A549 (cell line): Measurements from ENCODE around the gene AIPL1. TPM values are rescaled to one million over a fixed set of nuclear protein-coding genes. Genes with fewer than 3 reads are reported as not detected.

Experiments
- ATAC-seq, 2 experiments: fragments of 200-7000 bp in 1 of 2; fragments of >200 bp in 1 of 2; cut with Nextera tagmentation in 1 of 2; cut with Tn5 transposase in 1 of 2; 3 replicates each; pipeline versions ENCODE4 v1.8.0 to v1.9.1; 2018 to 2020; ENCODE audit warnings: mild to moderate bottlenecking in 1 of 2, moderate library complexity in 1 of 2
- CTCF ChIA-PET: fragments of 300-600 bp; sonication (Branson Sonifier 250); formaldehyde crosslinking; extraction: SDS; loops from one replicate; lab custom pipeline; 2021; ENCODE audit warnings: antibody characterized with exemption, inconsistent platforms; lab: Yijun Ruan, JAX
- POLR2A ChIA-PET: fragments of 350-600 bp; formaldehyde crosslinking; extraction: SDS; loops from one replicate; lab custom pipeline; 2021; ENCODE audit warnings: antibody characterized with exemption, inconsistent platforms; lab: Yijun Ruan, JAX
- DNase-seq, 2 experiments: peaks; one replicate each; pipeline versions ENCODE4 v3.0.0 to v3.0.0-alpha.2; 2011 to 2016; ENCODE audit warnings: low read depth in 1 of 2, low spot score in 1 of 2
- FAIRE-seq: peaks from 2 replicates; lab custom pipeline; 2011; peaks lifted over from hg19 to GRCh38; lab: Jason Lieb, UNC
- H3K27ac ChIP-seq, 2 experiments: fragments of >200 bp; sonication (Bioruptor Twin); formaldehyde crosslinking; 3 replicates each; pipeline ENCODE4 v1.5.1; 2016 to 2017
- H3K4me1 ChIP-seq: fragments of >200 bp; sonication (Bioruptor Twin); formaldehyde crosslinking; 3 replicates; pipeline ENCODE4 v1.6.1; 2016
- H3K4me2 ChIP-seq: fragments of >200 bp; sonication (Bioruptor Twin); formaldehyde crosslinking; 3 replicates; pipeline ENCODE4 v1.6.1; 2016
- H3K4me3 ChIP-seq: fragments of >200 bp; sonication (Bioruptor Twin); formaldehyde crosslinking; 3 replicates; pipeline ENCODE4 v1.5.1; 2016
- H3K9me3 ChIP-seq: fragments of >200 bp; sonication (Bioruptor Twin); formaldehyde crosslinking; 3 replicates; pipeline ENCODE4 v1.6.1; 2016
- CHD2 ChIP-seq: fragments of 150-350 bp; IDR thresholded peaks from 2 replicates; pipeline ENCODE4 v1.6.1; 2014; ENCODE audit warnings: low read length; ENCODE audit not compliant: partially characterized antibody
- EHMT2 ChIP-seq: fragments of 200-600 bp; sonication (generic); IDR thresholded peaks from 2 replicates; pipeline ENCODE4 v1.6.1; 2016; ENCODE audit warnings: antibody characterized with exemption, low read depth, mild to moderate bottlenecking, moderate library complexity
- FOSB ChIP-seq: fragments of 250-450 bp; sonication (Bioruptor Pico); IDR thresholded peaks from 2 replicates; pipeline ENCODE4 v1.5.0; 2020; ENCODE audit warnings: mild to moderate bottlenecking, moderate library complexity
- HDAC2 ChIP-seq: fragments of 200-600 bp; sonication (generic); IDR thresholded peaks from 2 replicates; pipeline ENCODE4 v1.6.1; 2016
- JUNB ChIP-seq: fragments of >200 bp; sonication (Bioruptor Twin); formaldehyde crosslinking; IDR thresholded peaks from 2 replicates; pipeline ENCODE4 v1.6.1; 2016
- KDM5A ChIP-seq: fragments of 200-600 bp; sonication (generic); IDR thresholded peaks from 2 replicates; pipeline ENCODE4 v1.6.1; 2016; ENCODE audit warnings: antibody characterized with exemption, mild to moderate bottlenecking
- NFE2L2 ChIP-seq: fragments of 150-350 bp; conservative IDR thresholded peaks from 2 replicates; pipeline ENCODE4 v1.6.1; 2014; ENCODE audit warnings: low read length
- NPAS2 ChIP-seq: fragments of 250-450 bp; sonication (Bioruptor Pico); IDR thresholded peaks from 2 replicates; pipeline ENCODE4 v1.8.0; 2022; ENCODE audit warnings: mild to moderate bottlenecking, moderate library complexity, borderline replicate concordance
- NR3C1 ChIP-seq: fragments of >200 bp; sonication (Bioruptor Twin); formaldehyde crosslinking; IDR thresholded peaks from 3 replicates; pipeline ENCODE4 v1.6.1; 2017
- PBX3 ChIP-seq: IDR thresholded peaks from 2 replicates; pipeline ENCODE4 v1.6.1; 2012
- POLR2A ChIP-seq: IDR thresholded peaks from 2 replicates; pipeline ENCODE4 v1.6.1; 2012; ENCODE audit warnings: mild to moderate bottlenecking, low read length
- RAD21 ChIP-seq, 2 experiments: fragments of >200 bp in 1 of 2; sonication (Bioruptor Twin) in 1 of 2; formaldehyde crosslinking in 1 of 2; IDR thresholded peaks in 1 of 2; conservative IDR thresholded peaks in 1 of 2; 2 replicates in 1 of 2; 3 replicates in 1 of 2; pipeline ENCODE4 v1.6.1; 2012 to 2018; ENCODE audit warnings: inconsistent platforms in 1 of 2
- RCOR1 ChIP-seq: fragments of 150-350 bp; IDR thresholded peaks from 2 replicates; pipeline ENCODE4 v1.6.1; 2014; ENCODE audit warnings: antibody characterized with exemption, low read length, low read depth
- RFX5 ChIP-seq: fragments of 450-650 bp; IDR thresholded peaks from 2 replicates; pipeline ENCODE4 v1.7.1; 2014; ENCODE audit warnings: antibody characterized with exemption, mild to moderate bottlenecking, moderate library complexity
- RNF2 ChIP-seq: fragments of 200-600 bp; sonication (generic); IDR thresholded peaks from 2 replicates; pipeline ENCODE4 v1.6.1; 2016; ENCODE audit warnings: low read depth, mild to moderate bottlenecking, antibody characterized with exemption, moderate library complexity, borderline replicate concordance
- SREBF2 ChIP-seq: fragments of 450-650 bp; IDR thresholded peaks from 2 replicates; pipeline ENCODE4 v1.6.1; 2014; ENCODE audit warnings: mild to moderate bottlenecking, moderate library complexity
- TP53 ChIP-seq: fragments of 250-450 bp; sonication (Bioruptor Pico); IDR thresholded peaks from 2 replicates; pipeline ENCODE4 v1.5.0; 2021; ENCODE audit warnings: mild to moderate bottlenecking, moderate library complexity
- ZC3H11A ChIP-seq: fragments of 450-650 bp; IDR thresholded peaks from 2 replicates; pipeline ENCODE4 v1.6.1; 2014; ENCODE audit warnings: antibody characterized with exemption, mild to moderate bottlenecking
- ZFP36 ChIP-seq: fragments of 450-650 bp; IDR thresholded peaks from 2 replicates; pipeline ENCODE4 v1.6.1; 2014; ENCODE audit warnings: borderline replicate concordance; ENCODE audit not compliant: partially characterized antibody
- ZNF302 ChIP-seq: fragments of 250-450 bp; sonication (Bioruptor Pico); IDR thresholded peaks from 2 replicates; pipeline ENCODE4 v1.9.0; 2021; ENCODE audit warnings: inconsistent platforms, mild to moderate bottlenecking, moderate library complexity
- WGBS: methylation state at CpG from one replicate; pipeline ENCODE4 v1.1.6; 2017; ENCODE audit errors: missing lambda C conversion rate; 5-methylcytosine and 5-hydroxymethylcytosine counted together
- polyA plus RNA-seq, 4 experiments: library from polyadenylated mRNA; depleted of rRNA in 3 of 4; stranded (reverse); fragments of >200 nt; fragmentation: RNase III in 1 of 4; extraction: RNeasy Plus Mini Kit Qiagen cat#74134 plus additional on column Dnase treatment in 1 of 4; gene quantifications; 2 replicates in 3 of 4; 3 replicates in 1 of 4; pipeline ENCODE4 v1.2.3, GENCODE V29; 2011 to 2017

AIPL1 gene
- polyA plus RNA-seq, 2 of the 4 experiments (the other 2 are of a cell fraction) = not detected

DNA sequence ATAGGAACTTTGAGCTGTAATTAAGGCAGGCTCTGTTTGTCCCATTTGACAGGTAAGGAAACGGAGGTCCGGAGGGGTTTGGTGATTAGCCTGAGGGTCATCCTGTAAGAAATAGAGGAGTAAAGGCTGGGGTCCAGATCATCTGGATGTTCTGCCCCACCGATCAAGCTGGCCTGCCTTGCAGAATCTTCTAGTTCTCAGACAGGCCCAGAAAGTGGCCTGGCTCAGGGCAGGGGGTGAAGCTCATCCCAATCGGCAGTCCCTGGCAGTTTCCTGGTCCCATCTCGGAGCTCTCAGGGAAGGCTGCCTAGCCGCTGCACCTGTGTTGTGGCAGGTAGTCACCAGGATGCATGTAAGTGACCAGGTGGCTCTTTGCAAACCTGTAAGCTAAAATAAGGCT, 13.6 kb upstream of the AIPL1 start:
- no peak overlapping the region for H3K4me2 ChIP-seq
- DNase-seq = no peak
- no peaks in the 10 kb centered on the region for H3K9me3 ChIP-seq
- H3K4me3 ChIP-seq = no peak overlapping the region
- WGBS = 95% methylated on average over 6 of the region's 6 CpGs
- no peak for TF ChIP-seq RAD21 (conservative IDR thresholded peaks at IDR 0.05 in 1 of 2, IDR thresholded peaks at IDR 0.05 in 1 of 2)
- TF ChIP-seq RNF2 = no peak
- TF ChIP-seq KDM5A = no peak
- no peak for TF ChIP-seq RCOR1
- no peak for TF ChIP-seq NFE2L2
- no peak for TF ChIP-seq EHMT2
- TF ChIP-seq TP53 = no peak
- no peak for TF ChIP-seq CHD2
- peaks cover 5% of the 10 kb centered on the region; the same call in 1 of the 3 replicates for H3K4me1 ChIP-seq
- CTCF ChIA-PET = interaction anchor here (1.2 to 4.7 kb wide), 4 partner anchors 13 to 200 kb away, joined by 4 to 28 read pairs (median 6); partner anchors contain the start of gene AIPL1
- no peak for FAIRE-seq
- no peak for ATAC-seq
- H3K27ac ChIP-seq = no peak overlapping the region
- POLR2A ChIA-PET = no interaction called here

DNA sequence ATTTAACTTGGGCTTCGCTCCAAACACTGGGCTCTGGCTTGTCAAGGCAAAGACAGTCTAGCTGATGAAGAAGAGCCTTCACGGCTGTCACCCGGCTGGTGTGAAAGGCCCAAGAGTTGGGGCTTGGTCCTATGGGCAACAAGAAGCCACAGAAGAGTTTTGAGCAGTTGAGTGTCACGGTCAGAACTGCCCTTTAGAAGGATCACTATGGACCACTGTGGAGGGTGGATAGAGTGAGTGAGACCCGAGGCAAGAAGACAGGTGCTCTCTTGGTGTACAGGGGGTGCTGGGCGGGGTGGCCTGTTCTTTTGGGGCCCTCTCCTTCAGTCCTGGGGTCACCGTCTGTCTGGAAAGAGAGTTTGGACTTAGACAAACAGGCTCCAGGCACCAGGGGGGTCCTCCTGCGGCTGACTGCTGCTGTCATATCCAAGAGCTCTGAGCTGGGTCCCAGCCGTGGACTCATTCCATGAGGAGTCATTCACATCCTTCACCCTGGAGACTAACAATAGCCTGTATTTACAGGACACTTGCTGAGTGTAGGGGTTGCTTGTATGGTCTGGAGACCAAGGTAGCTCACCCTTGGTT, 11.7 kb upstream of the AIPL1 start:
- Histone ChIP-seq H3K4me1 (peaks cover 5% of the 10 kb centered on the region; the same call in 1 of the 3 replicates), H3K4me2 (no peak overlapping the region), H3K9me3 (no peaks in the 10 kb centered on the region), H3K4me3 (no peak overlapping the region), H3K27ac (no peak overlapping the region)
- POLR2A ChIA-PET = no interaction called here
- ATAC-seq (no peak), FAIRE-seq (no peak), DNase-seq (no peak)
- WGBS = 82% methylated on average over 9 of the region's 9 CpGs
- CTCF ChIA-PET = interaction anchor here (1.0 to 4.7 kb wide), 5 partner anchors 11 to 576 kb away, joined by 3 to 28 read pairs (median 7); partner anchors contain the start of genes AIPL1 and BCL6B
- TF ChIP-seq TP53 = no peak
- no peak for TF ChIP-seq NPAS2
- TF ChIP-seq NR3C1 = no peak
- TF ChIP-seq RFX5 = no peak
- no peak for TF ChIP-seq KDM5A
- no peak for TF ChIP-seq SREBF2
- TF ChIP-seq ZFP36 = no peak
- TF ChIP-seq HDAC2 = no peak
- TF ChIP-seq, all 56 proteins: peak for 0

DNA sequence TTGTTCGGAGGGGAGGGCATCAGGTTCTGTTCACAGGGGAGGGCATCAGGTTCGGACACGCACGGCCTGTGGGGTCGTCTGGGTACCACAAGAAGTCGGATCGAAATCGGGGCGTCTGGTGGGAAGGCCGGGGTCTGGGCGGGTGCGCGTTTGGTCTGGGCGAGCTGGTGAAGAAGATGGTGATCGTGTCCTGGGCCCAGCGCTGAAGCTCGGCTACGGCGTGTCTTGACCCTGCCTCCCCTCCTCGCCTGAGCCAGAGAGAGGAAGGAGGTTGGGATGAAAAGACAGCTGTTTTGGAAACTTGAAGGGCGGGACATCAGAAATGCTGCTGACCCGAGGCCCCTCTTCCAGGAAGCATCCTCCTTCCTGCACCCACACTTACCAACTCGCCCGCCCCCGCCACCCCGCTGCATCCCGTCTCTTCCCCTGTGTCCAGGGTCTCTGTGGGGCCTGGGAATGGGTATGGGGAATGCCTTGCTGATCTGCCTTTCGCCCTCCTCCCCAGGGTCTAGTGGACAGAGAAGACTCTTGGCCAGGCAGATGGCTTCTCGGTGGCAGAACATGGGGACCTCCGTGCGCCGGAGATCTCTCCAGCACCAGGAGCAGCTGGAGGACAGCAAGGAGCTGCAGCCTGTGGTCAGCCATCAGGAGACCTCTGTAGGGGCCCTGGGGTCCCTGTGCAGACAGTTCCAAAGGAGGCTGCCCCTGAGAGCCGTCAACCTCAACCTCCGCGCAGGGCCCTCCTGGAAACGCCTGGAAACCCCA, 9.8 kb upstream of the AIPL1 start:
- ATAC-seq (peak; percentile 5 to 7; a peak in 5 of 6 replicates), FAIRE-seq (no peak), DNase-seq (no peak)
- Histone ChIP-seq H3K27ac (peak overlapping the region; percentile 66 to 92), H3K4me3 (peak overlapping the region; percentile 77), H3K4me1 (peaks cover 5% of the 10 kb centered on the region; the same call in 1 of the 3 replicates), H3K9me3 (no peaks in the 10 kb centered on the region), H3K4me2 (peak overlapping the region; percentile 90)
- ChIA-PET POLR2A (interaction anchor here (0.7 to 0.8 kb wide), 3 partner anchors 9 to 959 kb away, joined by 3 to 6 read pairs (median 3); partner anchors contain the start of genes DERL2 and MIS12), CTCF (interaction anchor here (0.7 to 1.4 kb wide), 5 partner anchors 9 to 221 kb away, joined by 3 to 16 read pairs (median 5); partner anchors contain the start of gene AIPL1)
- 0 out of 2 replicates have a peak, but pooled peaks have one; percentile 7 for TF ChIP-seq PBX3
- TF ChIP-seq ZC3H11A = no peak
- TF ChIP-seq ZNF302 = no peak
- no peak for TF ChIP-seq RFX5
- TF ChIP-seq POLR2A = no peak
- no peak for TF ChIP-seq CHD2
- TF ChIP-seq FOSB (CRISPR knock-in tag) = no peak
- no peak for TF ChIP-seq JUNB
- WGBS = 37% methylated on average over 36 of the region's 36 CpGs
